Activated naive CD4-positive, alpha-beta T cell treated with anti-CD3 and anti-CD28 coated beads, Interleukin-2, amount 50 U/mL, for 24 hours (primary cell): ENCODE results near the gene SPRTN.
A peak's percentile ranks its signal among the peaks of the same experiment; 100 is the strongest.

Source experiments
- H3K27ac Mint-ChIP-seq: one replicate; pipeline ENCODE4 v1.8.0; 2021; ENCODE audit warnings: mild to moderate bottlenecking, mixed read lengths
- H3K27me3 Mint-ChIP-seq: one replicate; pipeline ENCODE4 v1.8.0; 2021; ENCODE audit warnings: mixed read lengths
- H3K36me3 Mint-ChIP-seq: one replicate; pipeline ENCODE4 v1.8.0; 2021; ENCODE audit warnings: mixed read lengths
- H3K4me1 Mint-ChIP-seq: one replicate; pipeline ENCODE4 v1.8.0; 2021; ENCODE audit warnings: mixed read lengths
- H3K4me3 Mint-ChIP-seq: one replicate; pipeline ENCODE4 v1.8.0; 2021; ENCODE audit warnings: mild to moderate bottlenecking, mixed read lengths
- H3K9me3 Mint-ChIP-seq: one replicate; pipeline ENCODE4 v1.8.0; 2021; ENCODE audit warnings: mixed read lengths

The SPRTN gene

DNA sequence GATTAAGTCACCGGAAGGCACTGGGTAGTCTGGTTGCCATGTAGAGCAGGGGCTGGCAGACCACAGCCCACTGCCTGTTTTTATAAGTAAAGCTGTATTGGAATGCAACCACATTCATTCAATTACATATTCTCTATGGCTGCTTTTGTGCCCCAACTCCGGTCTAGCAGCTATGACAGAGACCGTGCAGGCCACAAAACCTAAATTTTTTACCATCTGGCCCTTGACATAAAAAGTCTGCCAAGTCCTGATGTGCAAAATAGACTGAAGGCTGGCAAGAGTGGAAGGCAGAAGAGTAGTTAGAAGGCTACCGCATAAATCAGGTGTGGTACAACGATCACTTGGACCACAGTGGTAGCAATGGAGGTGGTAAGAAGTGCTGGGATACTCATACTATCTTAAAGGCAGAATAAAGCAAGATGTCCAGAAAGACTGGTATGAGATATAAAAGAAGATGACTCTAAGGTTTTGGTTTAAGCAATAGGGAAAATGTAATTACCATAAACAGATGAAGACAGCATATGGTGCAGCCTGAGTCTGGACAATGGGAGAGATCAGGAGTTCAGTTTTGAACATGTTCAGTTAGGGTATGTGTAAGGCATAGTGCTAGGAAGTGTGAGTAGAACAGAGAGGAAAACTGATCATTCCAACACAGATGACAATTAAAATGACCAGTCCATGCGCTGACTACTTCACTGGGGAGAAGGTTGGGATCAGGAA is 46.8 kb downstream of the SPRTN start:
- no peaks in the 10 kb centered on the region for H3K27me3 Mint-ChIP-seq
- H3K4me3 Mint-ChIP-seq: no peak overlapping the region
- H3K9me3 Mint-ChIP-seq: no peaks in the 10 kb centered on the region
- H3K4me1 Mint-ChIP-seq: peaks cover 44% of the 10 kb centered on the region
- no peak overlapping the region for H3K27ac Mint-ChIP-seq
- H3K36me3 Mint-ChIP-seq: no peaks in the 10 kb centered on the region

DNA sequence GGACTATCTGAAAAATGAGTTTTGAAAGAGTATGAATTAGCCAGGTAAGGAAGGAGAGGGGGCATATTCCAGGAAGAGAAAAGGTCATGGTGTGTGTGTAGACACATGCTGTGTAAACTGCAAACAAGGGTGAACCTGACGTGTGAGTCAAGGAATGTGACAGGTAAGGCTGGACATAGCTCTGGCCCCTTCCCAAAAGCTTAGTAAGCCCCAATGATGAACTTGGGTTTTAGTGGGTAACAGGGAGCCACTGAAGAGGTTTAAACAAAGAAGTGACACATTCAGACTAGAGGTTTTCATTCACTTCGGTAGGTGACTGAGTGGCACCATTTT is 47.3 kb downstream of the SPRTN start:
- H3K4me3 Mint-ChIP-seq: no peak overlapping the region
- no peak overlapping the region for H3K27ac Mint-ChIP-seq
- no peaks in the 10 kb centered on the region for H3K27me3 Mint-ChIP-seq
- H3K9me3 Mint-ChIP-seq: no peaks in the 10 kb centered on the region
- H3K36me3 Mint-ChIP-seq: peaks cover 1% of the 10 kb centered on the region
- peaks cover 47% of the 10 kb centered on the region for H3K4me1 Mint-ChIP-seq

- Mint-ChIP-seq H3K36me3 (peaks cover 1% of the 10 kb centered on the region), H3K9me3 (no peaks in the 10 kb centered on the region), H3K4me1 (peaks cover 51% of the 10 kb centered on the region), H3K27ac (peak overlapping the region; percentile 59), H3K27me3 (no peaks in the 10 kb centered on the region), H3K4me3 (no peak overlapping the region)
Observed at GRCh38 chr1:231386466-231386865, 48.4 kb downstream of the SPRTN start.

GRCh38 chr1:231387770-231388669 is 49.9 kb downstream of the SPRTN start:
- H3K27me3 Mint-ChIP-seq: no peaks in the 10 kb centered on the region
- H3K4me3 Mint-ChIP-seq: no peak overlapping the region
- H3K4me1 Mint-ChIP-seq: peaks cover 52% of the 10 kb centered on the region
- H3K27ac Mint-ChIP-seq: peak overlapping the region; percentile 42
- H3K36me3 Mint-ChIP-seq: peaks cover 1% of the 10 kb centered on the region
- H3K9me3 Mint-ChIP-seq: no peaks in the 10 kb centered on the region

- Mint-ChIP-seq H3K4me3 (peak overlapping the region; percentile 11), H3K4me1 (peaks cover 67% of the 10 kb centered on the region), H3K9me3 (no peaks in the 10 kb centered on the region), H3K27me3 (no peaks in the 10 kb centered on the region), H3K27ac (peak overlapping the region; percentile 13), H3K36me3 (peaks cover 1% of the 10 kb centered on the region)
Observed at GRCh38 chr1:231390071-231390470, 52.0 kb downstream of the SPRTN start.

DNA sequence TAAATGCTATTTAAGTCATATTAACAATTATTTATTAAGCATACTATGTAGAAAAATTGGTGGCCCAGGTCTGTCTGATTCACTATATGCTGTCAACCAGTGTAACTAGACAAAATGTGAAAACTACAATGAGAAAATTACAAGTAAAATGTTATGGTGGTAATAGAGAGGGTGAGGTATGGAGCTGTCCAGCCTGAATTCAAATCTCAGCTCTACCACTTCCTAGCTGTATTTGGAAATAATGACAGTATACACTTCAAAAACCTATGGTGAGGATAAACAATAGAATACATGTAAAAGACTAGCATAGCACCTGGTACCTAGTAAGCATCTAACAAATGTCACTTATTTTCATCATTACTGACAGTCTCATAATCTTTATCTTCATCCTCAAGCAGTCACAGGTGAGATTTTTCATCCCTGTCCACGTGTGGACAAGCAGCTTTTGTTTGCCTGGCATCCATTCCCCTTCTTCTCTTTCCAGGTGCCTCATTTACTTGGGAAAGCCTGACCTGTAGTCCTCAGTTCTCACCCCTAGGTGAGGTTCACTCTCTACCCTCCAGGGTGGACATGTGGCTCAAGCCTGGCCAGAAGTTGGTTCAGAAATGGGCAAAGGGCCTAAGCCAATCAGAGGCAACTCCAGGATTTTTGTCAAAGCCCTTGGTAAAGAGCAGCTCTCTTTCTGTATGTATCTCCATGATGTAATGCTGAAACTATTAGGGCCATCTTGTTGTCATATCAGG is 54.5 kb downstream of the SPRTN start:
- Mint-ChIP-seq H3K4me1 (peaks cover 80% of the 10 kb centered on the region), H3K9me3 (no peaks in the 10 kb centered on the region), H3K27ac (no peak overlapping the region), H3K27me3 (no peaks in the 10 kb centered on the region), H3K4me3 (no peak overlapping the region), H3K36me3 (peaks cover 2% of the 10 kb centered on the region)

DNA sequence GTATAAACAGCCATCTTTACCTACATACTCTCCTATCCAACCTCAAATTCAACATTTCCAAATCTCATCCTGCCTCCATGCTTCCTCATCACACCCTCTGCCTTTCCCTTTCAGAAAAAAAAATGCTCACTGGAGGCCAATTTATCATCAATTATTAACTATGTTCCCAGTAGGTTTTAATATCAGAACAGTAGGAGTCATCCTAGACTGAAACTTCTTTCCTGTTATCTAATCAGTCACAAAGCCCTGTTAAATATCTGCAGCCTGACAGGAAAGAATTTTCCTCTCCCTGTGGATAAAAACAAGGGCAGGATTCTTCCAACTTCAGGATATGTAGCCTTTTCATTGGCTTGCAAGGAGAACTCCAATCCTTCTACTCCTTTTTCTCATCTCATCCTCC is 55.6 kb downstream of the SPRTN start:
- Mint-ChIP-seq H3K4me1 (peaks cover 81% of the 10 kb centered on the region), H3K4me3 (no peak overlapping the region), H3K27me3 (no peaks in the 10 kb centered on the region), H3K36me3 (peaks cover 7% of the 10 kb centered on the region), H3K27ac (peak overlapping the region; percentile 6), H3K9me3 (no peaks in the 10 kb centered on the region)

- H3K4me1 Mint-ChIP-seq: peaks cover 82% of the 10 kb centered on the region
- peaks cover 7% of the 10 kb centered on the region for H3K36me3 Mint-ChIP-seq
- no peak overlapping the region for H3K4me3 Mint-ChIP-seq
- no peaks in the 10 kb centered on the region for H3K9me3 Mint-ChIP-seq
- peak overlapping the region; percentile 27 for H3K27ac Mint-ChIP-seq
- no peaks in the 10 kb centered on the region for H3K27me3 Mint-ChIP-seq
Observed at GRCh38 chr1:231395076-231395997, 57.2 kb downstream of the SPRTN start.

GRCh38 chr1:231395998-231396390 is 57.9 kb downstream of the SPRTN start:
- peak overlapping the region; percentile 27 for H3K27ac Mint-ChIP-seq
- H3K36me3 Mint-ChIP-seq: peaks cover 7% of the 10 kb centered on the region
- no peaks in the 10 kb centered on the region for H3K9me3 Mint-ChIP-seq
- H3K4me1 Mint-ChIP-seq: peaks cover 80% of the 10 kb centered on the region
- no peak overlapping the region for H3K4me3 Mint-ChIP-seq
- no peaks in the 10 kb centered on the region for H3K27me3 Mint-ChIP-seq

DNA sequence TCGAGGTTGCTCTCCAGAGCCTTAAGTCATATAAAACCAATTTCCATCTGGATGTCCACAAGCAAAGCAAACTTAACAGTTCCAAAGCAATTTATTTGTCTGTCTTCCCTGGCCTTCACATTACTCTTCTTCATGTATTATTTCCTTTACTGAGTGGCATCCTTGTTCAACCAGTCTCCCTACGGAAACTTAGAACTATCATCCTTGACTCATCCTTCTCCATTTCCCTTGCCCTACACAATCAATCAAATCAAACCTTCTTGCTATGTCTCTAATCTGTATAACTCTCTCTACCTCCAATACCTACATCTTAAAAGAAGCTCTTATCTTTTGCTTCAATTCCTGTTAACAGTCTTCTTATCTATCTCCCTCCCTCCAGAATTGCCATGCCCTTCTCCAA is 58.5 kb downstream of the SPRTN start:
- H3K27me3 Mint-ChIP-seq: no peaks in the 10 kb centered on the region
- H3K9me3 Mint-ChIP-seq: no peaks in the 10 kb centered on the region
- H3K27ac Mint-ChIP-seq: no peak overlapping the region
- H3K4me3 Mint-ChIP-seq: no peak overlapping the region
- H3K36me3 Mint-ChIP-seq: peaks cover 7% of the 10 kb centered on the region
- H3K4me1 Mint-ChIP-seq: peaks cover 77% of the 10 kb centered on the region

GRCh38 chr1:231397886-231398671 is 60.0 kb downstream of the SPRTN start:
- peaks cover 9% of the 10 kb centered on the region for H3K36me3 Mint-ChIP-seq
- H3K4me1 Mint-ChIP-seq: peaks cover 75% of the 10 kb centered on the region
- H3K9me3 Mint-ChIP-seq: no peaks in the 10 kb centered on the region
- no peaks in the 10 kb centered on the region for H3K27me3 Mint-ChIP-seq
- H3K27ac Mint-ChIP-seq: no peak overlapping the region
- H3K4me3 Mint-ChIP-seq: no peak overlapping the region

- Mint-ChIP-seq H3K4me3 (no peak overlapping the region), H3K36me3 (peaks cover 9% of the 10 kb centered on the region), H3K27me3 (no peaks in the 10 kb centered on the region), H3K27ac (no peak overlapping the region), H3K4me1 (peaks cover 59% of the 10 kb centered on the region), H3K9me3 (no peaks in the 10 kb centered on the region)
Observed at GRCh38 chr1:231401478-231401877, 63.4 kb downstream of the SPRTN start.

DNA sequence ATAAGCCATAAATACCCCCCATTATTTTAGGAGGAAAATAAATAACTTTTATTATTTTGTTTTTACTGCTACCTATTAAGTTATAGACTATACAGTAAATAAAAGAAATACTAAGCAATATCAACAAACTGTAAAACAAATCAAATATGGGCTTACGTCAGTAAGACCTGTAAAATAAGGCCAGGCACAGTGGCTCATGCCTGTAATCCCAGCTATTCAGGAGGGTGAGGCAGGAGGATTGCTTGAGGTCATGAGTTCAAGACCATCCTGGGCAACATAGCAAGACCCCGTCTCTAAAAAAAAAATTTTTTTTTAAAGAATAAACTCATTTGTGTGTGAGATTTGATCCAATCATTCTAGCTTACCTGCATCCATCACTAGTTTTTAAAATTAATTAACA is 66.2 kb downstream of the SPRTN start:
- peaks cover 33% of the 10 kb centered on the region for H3K4me1 Mint-ChIP-seq
- no peaks in the 10 kb centered on the region for H3K27me3 Mint-ChIP-seq
- H3K27ac Mint-ChIP-seq: no peak overlapping the region
- H3K9me3 Mint-ChIP-seq: no peaks in the 10 kb centered on the region
- no peak overlapping the region for H3K4me3 Mint-ChIP-seq
- H3K36me3 Mint-ChIP-seq: peaks cover 8% of the 10 kb centered on the region
